Liver (tissue), 9 donors: Measurements from ENCODE around the gene VASN. TPM values are rescaled to one million over a fixed set of nuclear protein-coding genes. Genes with fewer than 3 reads are reported as not detected.

Experiments
- DNase-seq: peaks from one replicate; pipeline ENCODE4 v3.0.0-alpha.2; 2017; ENCODE audit warnings: low spot score
- H3K27ac ChIP-seq, 2 donors: one replicate each; pipeline ENCODE4 v1.7.0; 2013; ENCODE audit warnings: inconsistent platforms in 2 of 2, low read length in 2 of 2, control low read depth in 1 of 2, low read depth in 1 of 2, mild to moderate bottlenecking in 1 of 2
- H3K27me3 ChIP-seq, 4 donors: one replicate each; pipeline versions ENCODE4 v1.6.1 to v1.7.0; 2013; ENCODE audit warnings: low read length in 3 of 4, inconsistent platforms in 1 of 4, mild to moderate bottlenecking in 1 of 4, moderate library complexity in 1 of 4; ENCODE audit not compliant: control insufficient read depth in 4 of 4, insufficient read depth in 4 of 4
- H3K36me3 ChIP-seq, 4 donors: one replicate each; pipeline versions ENCODE4 v1.6.1 to v1.7.0; 2013; ENCODE audit warnings: low read length in 3 of 4, mild to moderate bottlenecking in 3 of 4, low read depth in 1 of 4, moderate library complexity in 1 of 4; ENCODE audit not compliant: control insufficient read depth in 4 of 4, insufficient read depth in 3 of 4
- H3K4me1 ChIP-seq, 4 donors: one replicate each; pipeline versions ENCODE4 v1.6.1 to v1.7.0; 2013; ENCODE audit warnings: low read length in 3 of 4, mild to moderate bottlenecking in 3 of 4, moderate library complexity in 1 of 4; ENCODE audit not compliant: control insufficient read depth in 4 of 4, insufficient read depth in 4 of 4
- H3K4me3 ChIP-seq, 3 donors: one replicate each; pipeline versions ENCODE4 v1.6.1 to v1.7.0; 2013; ENCODE audit warnings: low read length in 3 of 3, control low read depth in 1 of 3, low read depth in 1 of 3, mild to moderate bottlenecking in 1 of 3
- H3K9ac ChIP-seq, 2 donors: one replicate each; pipeline ENCODE4 v1.7.0; 2013; ENCODE audit warnings: low read length in 2 of 2, mild to moderate bottlenecking in 2 of 2, moderate library complexity in 2 of 2, control low read depth in 1 of 2, low read depth in 1 of 2
- H3K9me3 ChIP-seq, 4 donors: one replicate each; pipeline versions ENCODE4 v1.6.1 to v1.7.0; 2013; ENCODE audit warnings: low read length in 3 of 4; ENCODE audit not compliant: control insufficient read depth in 4 of 4
- EGR1 ChIP-seq, 2 donors: IDR thresholded peaks; 2 replicates each; pipeline ENCODE4 v1.6.1; 2016 to 2018; ENCODE audit warnings: antibody characterized with exemption in 2 of 2, low read depth in 2 of 2
- FOXA1 ChIP-seq: IDR thresholded peaks from 2 replicates; pipeline ENCODE4 v1.6.1; 2016; ENCODE audit warnings: antibody characterized with exemption
- FOXA2 ChIP-seq: IDR thresholded peaks from 2 replicates; pipeline ENCODE4 v1.6.1; 2016; ENCODE audit warnings: antibody characterized with exemption
- GABPA ChIP-seq, 2 donors: IDR thresholded peaks in 1 of 2; conservative IDR thresholded peaks in 1 of 2; 2 replicates each; pipeline ENCODE4 v1.6.1; 2016; ENCODE audit warnings: antibody characterized with exemption in 2 of 2, mild to moderate bottlenecking in 1 of 2, moderate library complexity in 1 of 2
- HNF4A ChIP-seq, 2 donors: conservative IDR thresholded peaks; 2 replicates each; pipeline ENCODE4 v1.6.1; 2016; ENCODE audit warnings: antibody characterized with exemption in 2 of 2, mild to moderate bottlenecking in 2 of 2
- HNF4G ChIP-seq: IDR thresholded peaks from 2 replicates; pipeline ENCODE4 v1.6.1; 2016; ENCODE audit warnings: antibody characterized with exemption
- JUND ChIP-seq, 2 donors: IDR thresholded peaks; 2 replicates each; pipeline ENCODE4 v1.6.1; 2016; ENCODE audit warnings: antibody characterized with exemption in 2 of 2
- NR2F2 ChIP-seq: IDR thresholded peaks from 2 replicates; pipeline ENCODE4 v1.6.1; 2016; ENCODE audit warnings: antibody characterized with exemption
- RAD21 ChIP-seq, 2 donors: IDR thresholded peaks; 2 replicates each; pipeline ENCODE4 v1.6.1; 2016; ENCODE audit warnings: antibody characterized with exemption in 2 of 2, mild to moderate bottlenecking in 2 of 2
- RXRA ChIP-seq, 2 donors: IDR thresholded peaks; 2 replicates each; pipeline ENCODE4 v1.6.1; 2017 to 2018; ENCODE audit warnings: antibody characterized with exemption in 2 of 2, mild to moderate bottlenecking in 1 of 2
- SP1 ChIP-seq: IDR thresholded peaks from 2 replicates; pipeline ENCODE4 v1.6.1; 2018; ENCODE audit warnings: antibody characterized with exemption, mild to moderate bottlenecking
- TAF1 ChIP-seq: conservative IDR thresholded peaks from 2 replicates; pipeline ENCODE4 v1.6.1; 2016; ENCODE audit warnings: antibody characterized with exemption, mild to moderate bottlenecking
- YY1 ChIP-seq: IDR thresholded peaks from 2 replicates; pipeline ENCODE4 v1.6.1; 2016; ENCODE audit warnings: antibody characterized with exemption, mild to moderate bottlenecking
- WGBS: extraction: QIAGEN DNeasy Blood & Tissue Kit; methylation state at CpG from one replicate; pipeline ENCODE4 v1.1.7; 2013; 5-methylcytosine and 5-hydroxymethylcytosine counted together
- polyA plus RNA-seq, 2 donors: library from polyadenylated mRNA; stranded (reverse) in 1 of 2; unstranded in 1 of 2; fragments of 200-250 nt in 1 of 2; fragments of >200 nt in 1 of 2; fragmentation: Nextera tagmentation in 1 of 2; extraction: Ambion mirVana in 1 of 2; gene quantifications; one replicate each; pipeline versions ENCODE4 v1.2.1 to v1.2.3, GENCODE V29; 2013 to 2015
- total RNA-seq, 2 donors: library from RNA; depleted of rRNA; stranded (reverse); fragments of >200 nt; gene quantifications; one replicate each; pipeline ENCODE4 v1.2.3, GENCODE V29; 2014
- TF ChIP-seq, protein P1 (sequence below): IDR thresholded peaks from 2 replicates; pipeline ENCODE4 v1.6.1; 2016; ENCODE audit warnings: antibody characterized with exemption
- TF ChIP-seq, protein P2 (sequence below): IDR thresholded peaks from 2 replicates; pipeline ENCODE4 v1.6.1; 2016; ENCODE audit warnings: antibody characterized with exemption, mild to moderate bottlenecking
- TF ChIP-seq, protein P3 (sequence below): IDR thresholded peaks from 2 replicates; pipeline ENCODE4 v1.6.1; 2016; ENCODE audit warnings: antibody characterized with exemption
- TF ChIP-seq, protein P4 (sequence below): IDR thresholded peaks from 2 replicates; pipeline ENCODE4 v1.6.1; 2016; ENCODE audit warnings: antibody characterized with exemption
- TF ChIP-seq, protein P5 (sequence below): fragments of 150-350 bp; IDR thresholded peaks from 2 replicates; pipeline ENCODE4 v1.5.1; 2017; ENCODE audit warnings: improper control_type of control experiment, low read depth, low read length; ENCODE audit not compliant: missing input control
- donor health status: healthy.
- donor health status: healthy.
- donor health status: healthy.
- donor health status: healthy.
- donor health status: healthy.

Gene VASN
- total and polyA plus RNA-seq, 4 donors: 6.2 to 26.9 (median 21.2) TPM

DNA sequence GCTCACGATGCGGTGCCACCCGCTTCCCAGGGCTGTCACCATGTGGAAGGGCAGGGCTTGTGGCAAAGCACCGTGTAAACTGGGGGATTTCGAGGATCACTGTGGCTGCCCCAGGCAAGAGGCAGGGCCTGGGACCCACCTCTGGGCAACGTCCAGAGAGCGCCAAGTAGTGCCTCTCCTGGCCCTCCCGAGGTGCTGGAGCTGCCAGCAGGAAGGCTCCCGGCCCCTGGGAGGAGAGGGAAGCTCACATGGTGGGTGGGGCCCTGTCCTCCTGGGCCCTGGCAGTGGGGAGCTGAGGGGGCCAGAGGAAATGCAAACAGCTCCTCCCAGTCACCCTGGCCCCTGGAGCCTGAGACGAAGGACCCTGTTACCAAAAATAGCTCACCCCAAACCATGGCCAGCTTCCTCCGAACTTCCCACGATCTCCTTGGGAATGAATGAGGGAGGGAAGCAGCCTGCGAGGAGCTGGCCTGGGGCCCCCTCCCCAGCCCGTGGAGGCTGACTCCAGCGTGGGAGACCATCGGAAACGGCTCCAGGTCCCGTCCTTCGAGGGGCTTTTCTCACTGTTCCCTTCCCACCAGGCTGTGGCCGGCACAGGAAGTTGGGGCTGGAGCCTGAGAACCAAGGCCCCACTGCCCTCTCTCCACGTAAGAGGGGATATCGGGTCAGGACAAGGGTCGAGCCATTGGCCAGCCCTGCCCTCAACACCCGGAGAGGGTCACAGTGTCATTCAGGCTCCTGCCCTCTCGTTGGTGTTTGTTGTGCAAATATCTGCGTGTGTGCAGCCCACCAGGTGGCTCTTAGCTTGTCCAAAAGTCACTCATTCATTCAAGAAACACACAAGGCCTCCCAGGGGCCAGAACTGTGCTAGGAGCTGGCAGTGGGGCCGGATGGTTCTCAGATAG lies 17.7 kb downstream of the VASN start:
- peaks cover 0 to 11% (median 0%) of the 10 kb centered on the region in 4 donors for H3K4me1 ChIP-seq

DNA sequence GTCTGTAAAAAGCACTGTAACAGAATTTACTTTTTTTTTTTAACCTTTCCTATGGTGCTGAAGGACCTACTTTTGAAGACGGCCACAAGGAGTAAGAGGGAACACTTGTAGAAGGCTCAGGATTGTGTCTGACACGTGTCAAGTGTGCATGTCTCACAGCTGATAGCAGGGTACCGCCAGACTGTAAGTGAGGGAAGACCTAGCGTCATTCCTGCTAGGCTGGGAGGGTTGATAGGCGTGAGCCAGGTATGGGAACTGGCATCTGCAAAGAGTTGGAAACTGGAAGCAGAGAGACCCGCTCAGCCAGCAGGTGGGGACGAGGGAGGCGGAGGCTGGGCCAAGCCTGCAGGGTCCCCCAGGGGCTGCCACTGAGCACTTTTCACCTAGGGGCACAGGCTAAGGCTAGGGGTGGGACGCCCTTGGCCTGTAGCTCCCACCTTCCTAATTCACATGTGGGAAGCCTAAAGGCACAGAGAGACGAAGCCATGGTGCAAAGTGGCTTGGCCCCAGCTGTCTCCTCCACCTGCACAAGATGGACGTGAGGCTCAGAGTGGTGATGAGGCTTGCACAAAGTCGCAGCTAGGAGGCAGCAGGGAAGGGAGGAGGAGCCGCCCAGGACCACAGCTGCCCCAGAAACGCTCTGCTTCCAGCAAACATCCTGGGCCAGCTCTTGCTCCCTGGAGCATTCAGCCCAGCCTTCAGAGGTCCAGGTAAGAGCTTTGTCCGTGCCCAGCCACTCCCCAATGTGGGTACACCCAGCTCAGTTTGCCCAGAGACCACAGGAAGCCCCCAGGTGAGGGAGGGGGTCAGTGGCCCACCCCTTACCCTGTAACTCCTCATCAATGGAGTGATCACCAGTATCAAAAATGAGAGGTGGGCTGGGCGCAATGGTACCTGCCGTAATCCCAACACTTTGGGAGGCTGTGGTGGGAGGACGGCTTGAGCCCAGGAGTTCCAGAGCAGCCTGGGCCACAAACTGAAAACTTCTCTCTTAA lies 18.9 kb downstream of the VASN start:
- no peak for TF ChIP-seq JUND (IDR thresholded peaks at IDR 0.05)
- no peak for TF ChIP-seq GABPA (IDR thresholded peaks at IDR 0.05 in 1 of 2, conservative IDR thresholded peaks at IDR 0.05 in 1 of 2)
- TF ChIP-seq SP1: no peak
- no peak for TF ChIP-seq NR2F2
- no peak for TF ChIP-seq RAD21 (IDR thresholded peaks at IDR 0.05)
- TF ChIP-seq, protein P1, sequence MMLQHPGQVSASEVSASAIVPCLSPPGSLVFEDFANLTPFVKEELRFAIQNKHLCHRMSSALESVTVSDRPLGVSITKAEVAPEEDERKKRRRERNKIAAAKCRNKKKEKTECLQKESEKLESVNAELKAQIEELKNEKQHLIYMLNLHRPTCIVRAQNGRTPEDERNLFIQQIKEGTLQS: no peak
- no peak for TF ChIP-seq RXRA (IDR thresholded peaks at IDR 0.05)
- TF ChIP-seq EGR1 (IDR thresholded peaks at IDR 0.05; ENCODE audit: low read depth in 2 of 2): no peak
- TF ChIP-seq FOXA2: no peak
- TF ChIP-seq, protein P2, sequence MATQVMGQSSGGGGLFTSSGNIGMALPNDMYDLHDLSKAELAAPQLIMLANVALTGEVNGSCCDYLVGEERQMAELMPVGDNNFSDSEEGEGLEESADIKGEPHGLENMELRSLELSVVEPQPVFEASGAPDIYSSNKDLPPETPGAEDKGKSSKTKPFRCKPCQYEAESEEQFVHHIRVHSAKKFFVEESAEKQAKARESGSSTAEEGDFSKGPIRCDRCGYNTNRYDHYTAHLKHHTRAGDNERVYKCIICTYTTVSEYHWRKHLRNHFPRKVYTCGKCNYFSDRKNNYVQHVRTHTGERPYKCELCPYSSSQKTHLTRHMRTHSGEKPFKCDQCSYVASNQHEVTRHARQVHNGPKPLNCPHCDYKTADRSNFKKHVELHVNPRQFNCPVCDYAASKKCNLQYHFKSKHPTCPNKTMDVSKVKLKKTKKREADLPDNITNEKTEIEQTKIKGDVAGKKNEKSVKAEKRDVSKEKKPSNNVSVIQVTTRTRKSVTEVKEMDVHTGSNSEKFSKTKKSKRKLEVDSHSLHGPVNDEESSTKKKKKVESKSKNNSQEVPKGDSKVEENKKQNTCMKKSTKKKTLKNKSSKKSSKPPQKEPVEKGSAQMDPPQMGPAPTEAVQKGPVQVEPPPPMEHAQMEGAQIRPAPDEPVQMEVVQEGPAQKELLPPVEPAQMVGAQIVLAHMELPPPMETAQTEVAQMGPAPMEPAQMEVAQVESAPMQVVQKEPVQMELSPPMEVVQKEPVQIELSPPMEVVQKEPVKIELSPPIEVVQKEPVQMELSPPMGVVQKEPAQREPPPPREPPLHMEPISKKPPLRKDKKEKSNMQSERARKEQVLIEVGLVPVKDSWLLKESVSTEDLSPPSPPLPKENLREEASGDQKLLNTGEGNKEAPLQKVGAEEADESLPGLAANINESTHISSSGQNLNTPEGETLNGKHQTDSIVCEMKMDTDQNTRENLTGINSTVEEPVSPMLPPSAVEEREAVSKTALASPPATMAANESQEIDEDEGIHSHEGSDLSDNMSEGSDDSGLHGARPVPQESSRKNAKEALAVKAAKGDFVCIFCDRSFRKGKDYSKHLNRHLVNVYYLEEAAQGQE: no peak
- TF ChIP-seq, protein P3, sequence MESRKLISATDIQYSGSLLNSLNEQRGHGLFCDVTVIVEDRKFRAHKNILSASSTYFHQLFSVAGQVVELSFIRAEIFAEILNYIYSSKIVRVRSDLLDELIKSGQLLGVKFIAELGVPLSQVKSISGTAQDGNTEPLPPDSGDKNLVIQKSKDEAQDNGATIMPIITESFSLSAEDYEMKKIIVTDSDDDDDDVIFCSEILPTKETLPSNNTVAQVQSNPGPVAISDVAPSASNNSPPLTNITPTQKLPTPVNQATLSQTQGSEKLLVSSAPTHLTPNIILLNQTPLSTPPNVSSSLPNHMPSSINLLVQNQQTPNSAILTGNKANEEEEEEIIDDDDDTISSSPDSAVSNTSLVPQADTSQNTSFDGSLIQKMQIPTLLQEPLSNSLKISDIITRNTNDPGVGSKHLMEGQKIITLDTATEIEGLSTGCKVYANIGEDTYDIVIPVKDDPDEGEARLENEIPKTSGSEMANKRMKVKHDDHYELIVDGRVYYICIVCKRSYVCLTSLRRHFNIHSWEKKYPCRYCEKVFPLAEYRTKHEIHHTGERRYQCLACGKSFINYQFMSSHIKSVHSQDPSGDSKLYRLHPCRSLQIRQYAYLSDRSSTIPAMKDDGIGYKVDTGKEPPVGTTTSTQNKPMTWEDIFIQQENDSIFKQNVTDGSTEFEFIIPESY: no peak
- TF ChIP-seq FOXA1: no peak
- TF ChIP-seq TAF1: no peak
- TF ChIP-seq YY1: no peak
- TF ChIP-seq, protein P4, sequence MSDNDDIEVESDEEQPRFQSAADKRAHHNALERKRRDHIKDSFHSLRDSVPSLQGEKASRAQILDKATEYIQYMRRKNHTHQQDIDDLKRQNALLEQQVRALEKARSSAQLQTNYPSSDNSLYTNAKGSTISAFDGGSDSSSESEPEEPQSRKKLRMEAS: no peak
- TF ChIP-seq, protein P5, sequence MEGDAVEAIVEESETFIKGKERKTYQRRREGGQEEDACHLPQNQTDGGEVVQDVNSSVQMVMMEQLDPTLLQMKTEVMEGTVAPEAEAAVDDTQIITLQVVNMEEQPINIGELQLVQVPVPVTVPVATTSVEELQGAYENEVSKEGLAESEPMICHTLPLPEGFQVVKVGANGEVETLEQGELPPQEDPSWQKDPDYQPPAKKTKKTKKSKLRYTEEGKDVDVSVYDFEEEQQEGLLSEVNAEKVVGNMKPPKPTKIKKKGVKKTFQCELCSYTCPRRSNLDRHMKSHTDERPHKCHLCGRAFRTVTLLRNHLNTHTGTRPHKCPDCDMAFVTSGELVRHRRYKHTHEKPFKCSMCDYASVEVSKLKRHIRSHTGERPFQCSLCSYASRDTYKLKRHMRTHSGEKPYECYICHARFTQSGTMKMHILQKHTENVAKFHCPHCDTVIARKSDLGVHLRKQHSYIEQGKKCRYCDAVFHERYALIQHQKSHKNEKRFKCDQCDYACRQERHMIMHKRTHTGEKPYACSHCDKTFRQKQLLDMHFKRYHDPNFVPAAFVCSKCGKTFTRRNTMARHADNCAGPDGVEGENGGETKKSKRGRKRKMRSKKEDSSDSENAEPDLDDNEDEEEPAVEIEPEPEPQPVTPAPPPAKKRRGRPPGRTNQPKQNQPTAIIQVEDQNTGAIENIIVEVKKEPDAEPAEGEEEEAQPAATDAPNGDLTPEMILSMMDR: no peak
- TF ChIP-seq HNF4G: no peak
- no peak for TF ChIP-seq HNF4A (conservative IDR thresholded peaks at IDR 0.05)
- H3K4me3 ChIP-seq: no peak overlapping the region
- 91% methylated on average over 18 of the region's 18 CpGs for WGBS
- H3K9me3 ChIP-seq: no peaks in the 10 kb centered on the region
- H3K27ac ChIP-seq: no peak overlapping the region
- H3K4me1 ChIP-seq: peaks cover 0 to 11% (median 0%) of the 10 kb centered on the region in 4 donors
- H3K27me3 ChIP-seq: no peaks in the 10 kb centered on the region
- no peak for DNase-seq
- no peak overlapping the region for H3K9ac ChIP-seq
- H3K36me3 ChIP-seq: peaks cover 0 to 8% (median 2%) of the 10 kb centered on the region in 4 donors

More for the DNA sequence above, 17.7 kb downstream of the VASN start:
- no peak for DNase-seq
- 71% methylated on average over 27 of the region's 27 CpGs for WGBS
- H3K27ac ChIP-seq: peak overlapping the region in 1 of 2 donors; percentile 18
- TF ChIP-seq RXRA (IDR thresholded peaks at IDR 0.05): no peak
- TF ChIP-seq SP1: peak; percentile 16
- TF ChIP-seq NR2F2: peak; percentile 92
- H3K4me3 ChIP-seq: no peak overlapping the region
- peaks cover 0 to 3% (median 0%) of the 10 kb centered on the region in 4 donors for H3K36me3 ChIP-seq
- H3K9me3 ChIP-seq: no peaks in the 10 kb centered on the region
- no peaks in the 10 kb centered on the region for H3K27me3 ChIP-seq
- no peak overlapping the region for H3K9ac ChIP-seq
